ENCODE measurements around the gene RHD. TPM values are rescaled to one million over a fixed set of nuclear protein-coding genes. Genes with fewer than 3 reads are reported as not detected.
A peak's percentile ranks its signal among the peaks of the same experiment; 100 is the strongest.
"Not testable (repeated sequence)": the region's sequence is repeated elsewhere in the genome, so short reads cannot be mapped to it uniquely, and the experiment has no call there.

RHD gene
- polyA plus RNA-seq, 3 donors = 0.53 TPM; not detected in 2

DNA sequence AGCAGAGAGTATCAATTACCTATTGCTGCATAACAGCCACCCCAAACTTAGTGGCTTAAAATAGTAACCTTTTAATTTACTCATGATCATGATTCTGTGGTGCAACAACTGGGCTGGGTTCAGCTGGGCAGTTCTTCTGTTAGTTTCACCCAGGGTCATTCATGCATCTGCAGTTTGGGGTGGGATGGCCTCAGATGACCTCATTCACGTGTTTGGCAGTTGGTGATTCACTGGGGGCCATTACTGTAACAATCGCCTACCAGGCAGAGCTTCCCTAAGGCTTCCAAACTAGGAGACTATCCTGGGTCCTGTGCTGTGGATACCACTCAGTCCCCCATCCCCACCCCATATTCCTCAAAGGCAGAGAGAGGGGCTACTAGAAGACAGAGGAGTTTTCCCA lies 6.0 kb downstream of the RHD start:
- H3K27ac ChIP-seq (ENCODE audit: low read depth in 1 of 2, low read length in 2 of 2); H3K4me3 ChIP-seq (replicated peaks in 1 of 3; ENCODE audit: low read depth in 2 of 3, low read length in 3 of 3); H3K27ac Mint-ChIP-seq; H3K9ac ChIP-seq (ENCODE audit: insufficient read depth, low read length, poor library complexity, severe bottlenecking); DNase-seq; intact Hi-C loops (cut with micrococcal nuclease); H3K9me3 Mint-ChIP-seq; H4K20me1 ChIP-seq (ENCODE audit: insufficient read depth, low read length); H3K27me3 ChIP-seq (ENCODE audit: control insufficient read depth in 2 of 2, insufficient read depth in 2 of 2, low read length in 2 of 2); H3K36me3 ChIP-seq (replicated peaks in 1 of 2; ENCODE audit: control insufficient read depth in 1 of 2, insufficient read depth in 2 of 2, low read length in 2 of 2); H3K27me3 Mint-ChIP-seq (ENCODE audit: low read depth in 3 of 3); H3K4me2 ChIP-seq (replicated peaks; ENCODE audit: extremely low read depth, low read length, poor library complexity, severe bottlenecking); H3K79me2 ChIP-seq (ENCODE audit: insufficient read depth, low read length); H3K4me1 ChIP-seq (ENCODE audit: control insufficient read depth in 1 of 2, insufficient read depth in 2 of 2, low read length in 2 of 2); H3K4me3 Mint-ChIP-seq; H3K4me1 Mint-ChIP-seq; H3K36me3 Mint-ChIP-seq; H2AFZ ChIP-seq (ENCODE audit: insufficient read depth, low read depth, low read length, poor library complexity, severe bottlenecking); H3K9me3 ChIP-seq (replicated peaks in 1 of 2; ENCODE audit: control insufficient read depth in 1 of 2, insufficient read depth in 1 of 2, low read length in 2 of 2): not testable (repeated sequence)
- WGBS (ENCODE audit: insufficient coverage) = no CpG with 5 or more reads among the region's 2 CpGs

DNA sequence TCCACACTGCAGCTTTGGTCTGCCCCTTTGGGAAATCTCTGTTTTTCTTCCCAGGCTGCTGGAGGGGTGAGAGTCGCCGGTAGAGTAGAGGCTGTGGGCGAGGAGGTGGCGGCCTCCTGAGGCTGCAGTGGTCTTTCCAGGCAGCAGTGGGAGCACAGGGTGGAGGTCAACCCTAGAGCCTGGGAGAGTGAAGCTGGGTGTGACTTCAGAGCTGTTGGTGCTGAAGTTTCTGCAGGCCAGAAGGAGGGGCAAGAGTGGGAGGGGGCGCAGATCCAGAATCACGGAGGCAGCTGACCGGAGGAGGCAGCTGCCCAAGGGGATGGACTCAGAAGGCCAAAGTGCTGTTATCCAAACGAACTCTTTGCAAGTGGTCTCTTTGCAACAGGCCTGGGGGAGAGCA lies 6.5 kb downstream of the RHD start:
- H3K4me1 Mint-ChIP-seq; H2AFZ ChIP-seq (ENCODE audit: insufficient read depth, low read depth, low read length, poor library complexity, severe bottlenecking); H3K9ac ChIP-seq (ENCODE audit: insufficient read depth, low read length, poor library complexity, severe bottlenecking); intact Hi-C loops (cut with micrococcal nuclease); H3K36me3 Mint-ChIP-seq; H3K27me3 Mint-ChIP-seq (ENCODE audit: low read depth in 3 of 3); H3K9me3 Mint-ChIP-seq; H3K4me2 ChIP-seq (replicated peaks; ENCODE audit: extremely low read depth, low read length, poor library complexity, severe bottlenecking); H3K27ac ChIP-seq (ENCODE audit: low read depth in 1 of 2, low read length in 2 of 2); DNase-seq; H3K79me2 ChIP-seq (ENCODE audit: insufficient read depth, low read length); H3K4me3 ChIP-seq (replicated peaks in 1 of 3; ENCODE audit: low read depth in 2 of 3, low read length in 3 of 3); H3K36me3 ChIP-seq (replicated peaks in 1 of 2; ENCODE audit: control insufficient read depth in 1 of 2, insufficient read depth in 2 of 2, low read length in 2 of 2); H3K9me3 ChIP-seq (replicated peaks in 1 of 2; ENCODE audit: control insufficient read depth in 1 of 2, insufficient read depth in 1 of 2, low read length in 2 of 2); H3K27ac Mint-ChIP-seq; H4K20me1 ChIP-seq (ENCODE audit: insufficient read depth, low read length); H3K27me3 ChIP-seq (ENCODE audit: control insufficient read depth in 2 of 2, insufficient read depth in 2 of 2, low read length in 2 of 2); H3K4me3 Mint-ChIP-seq; H3K4me1 ChIP-seq (ENCODE audit: control insufficient read depth in 1 of 2, insufficient read depth in 2 of 2, low read length in 2 of 2): not testable (repeated sequence)
- WGBS (ENCODE audit: insufficient coverage) = no CpG with 5 or more reads among the region's 8 CpGs

DNA sequence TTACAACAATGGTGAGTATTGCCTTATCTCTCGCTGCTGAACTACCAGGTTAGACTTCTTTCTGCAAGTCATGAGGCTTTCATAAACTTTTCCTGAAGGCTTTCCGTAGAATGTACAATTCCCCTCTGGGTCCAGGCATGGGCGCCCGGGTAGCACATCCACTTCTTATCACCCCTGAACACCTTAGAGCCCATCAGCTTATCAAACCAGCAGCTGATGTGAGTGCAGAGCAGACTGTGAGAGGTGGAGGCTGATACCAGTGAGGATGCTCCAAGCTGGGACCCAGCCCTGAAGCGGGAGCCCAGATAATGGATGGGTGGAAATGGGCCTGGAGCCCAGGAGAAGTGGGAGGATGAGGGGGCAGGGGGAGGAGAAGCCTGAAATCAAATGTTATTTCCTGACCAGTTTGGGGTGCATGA lies 7.4 kb downstream of the RHD start:
- H3K9me3 Mint-ChIP-seq; H3K4me3 ChIP-seq (replicated peaks in 1 of 3; ENCODE audit: low read depth in 2 of 3, low read length in 3 of 3); H3K4me3 Mint-ChIP-seq; DNase-seq; H3K27ac ChIP-seq (ENCODE audit: low read depth in 1 of 2, low read length in 2 of 2); H3K27me3 Mint-ChIP-seq (ENCODE audit: low read depth in 3 of 3); H3K9me3 ChIP-seq (replicated peaks in 1 of 2; ENCODE audit: control insufficient read depth in 1 of 2, insufficient read depth in 1 of 2, low read length in 2 of 2); H2AFZ ChIP-seq (ENCODE audit: insufficient read depth, low read depth, low read length, poor library complexity, severe bottlenecking); H3K36me3 ChIP-seq (replicated peaks in 1 of 2; ENCODE audit: control insufficient read depth in 1 of 2, insufficient read depth in 2 of 2, low read length in 2 of 2); H3K4me2 ChIP-seq (replicated peaks; ENCODE audit: extremely low read depth, low read length, poor library complexity, severe bottlenecking); H3K36me3 Mint-ChIP-seq; H3K4me1 ChIP-seq (ENCODE audit: control insufficient read depth in 1 of 2, insufficient read depth in 2 of 2, low read length in 2 of 2); H4K20me1 ChIP-seq (ENCODE audit: insufficient read depth, low read length); H3K27me3 ChIP-seq (ENCODE audit: control insufficient read depth in 2 of 2, insufficient read depth in 2 of 2, low read length in 2 of 2); H3K79me2 ChIP-seq (ENCODE audit: insufficient read depth, low read length); H3K9ac ChIP-seq (ENCODE audit: insufficient read depth, low read length, poor library complexity, severe bottlenecking); H3K4me1 Mint-ChIP-seq: not testable (repeated sequence)
- no CpG with 5 or more reads among the region's 5 CpGs for WGBS (ENCODE audit: insufficient coverage)
- peak overlapping the region in 1 of 7 donors; percentile 42 for H3K27ac Mint-ChIP-seq
- intact Hi-C loops (cut with micrococcal nuclease) = loop anchor here in 1 of 2 donors (10.0 kb wide), 1 partner anchor 245 kb away; no protein-coding TSS in a partner anchor

DNA sequence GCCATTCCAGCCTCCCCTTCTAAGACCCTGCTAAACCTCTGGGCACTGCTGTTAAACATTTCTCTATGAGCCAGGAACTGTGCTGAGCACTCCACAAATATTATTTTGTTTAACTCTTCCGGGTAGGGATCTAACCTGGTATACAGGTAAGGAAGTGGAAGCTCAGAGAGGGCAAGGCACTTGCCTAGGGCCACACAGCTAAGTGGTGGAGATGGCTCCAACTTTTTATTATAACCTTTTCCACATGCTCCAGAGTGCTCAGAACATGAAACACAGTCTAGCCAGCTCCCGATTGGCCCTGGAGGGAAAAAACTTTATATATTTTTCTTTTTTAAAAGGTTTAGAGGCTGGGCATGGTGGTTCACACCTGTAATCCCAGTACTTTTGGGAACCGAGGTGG lies 13.6 kb downstream of the RHD start:
- not testable (repeated sequence) for H2AFZ ChIP-seq (ENCODE audit: insufficient read depth, low read depth, low read length, poor library complexity, severe bottlenecking); H3K9ac ChIP-seq (ENCODE audit: insufficient read depth, low read length, poor library complexity, severe bottlenecking); H3K27me3 ChIP-seq (ENCODE audit: control insufficient read depth in 2 of 2, insufficient read depth in 2 of 2, low read length in 2 of 2); H3K9me3 ChIP-seq (replicated peaks in 1 of 2; ENCODE audit: control insufficient read depth in 1 of 2, insufficient read depth in 1 of 2, low read length in 2 of 2); DNase-seq; H4K20me1 ChIP-seq (ENCODE audit: insufficient read depth, low read length); H3K4me2 ChIP-seq (replicated peaks; ENCODE audit: extremely low read depth, low read length, poor library complexity, severe bottlenecking); H3K27ac Mint-ChIP-seq; H3K4me3 Mint-ChIP-seq; H3K36me3 Mint-ChIP-seq; H3K27me3 Mint-ChIP-seq (ENCODE audit: low read depth in 3 of 3); H3K4me1 Mint-ChIP-seq; H3K9me3 Mint-ChIP-seq; H3K4me1 ChIP-seq (ENCODE audit: control insufficient read depth in 1 of 2, insufficient read depth in 2 of 2, low read length in 2 of 2); H3K79me2 ChIP-seq (ENCODE audit: insufficient read depth, low read length); H3K36me3 ChIP-seq (replicated peaks in 1 of 2; ENCODE audit: control insufficient read depth in 1 of 2, insufficient read depth in 2 of 2, low read length in 2 of 2); H3K27ac ChIP-seq (ENCODE audit: low read depth in 1 of 2, low read length in 2 of 2); H3K4me3 ChIP-seq (replicated peaks in 1 of 3; ENCODE audit: low read depth in 2 of 3, low read length in 3 of 3)
- WGBS (ENCODE audit: insufficient coverage) = no CpG with 5 or more reads among the region's 3 CpGs
- intact Hi-C loops (cut with micrococcal nuclease) = loop anchor here in 1 of 2 donors (2.0 to 10.0 kb wide), 2 partner anchors 125 to 239 kb away; no protein-coding TSS in a partner anchor

Data from CD14-positive monocyte (primary cell).